ENCODE results near the gene PML. TPM values are rescaled to one million over a fixed set of nuclear protein-coding genes. Genes with fewer than 3 reads are reported as not detected.

The PML gene
- total and polyA plus RNA-seq, 9 of the 15 experiments (the other 6 are each of a cell fraction or from before 2014, with no cell fraction given): 5.0 to 50.7 (median 10.1) TPM

GRCh38 chr15:74035121-74036017 lies 40.9 kb downstream of the PML start:
- ChIA-PET CTCF (ENCODE audit: low intra/inter-chr PET ratio) (no interaction called here), POLR2A (interaction anchor here (0.8 to 1.0 kb wide), 2 partner anchors 8 to 10 kb away, joined by 3 to 5 read pairs; no protein-coding TSS in a partner anchor)
- Histone ChIP-seq H2AFZ (ENCODE audit: low read depth, low read length) (no peak overlapping the region), H3K36me3 (ENCODE audit: control insufficient read depth, insufficient read depth, low read length) (peaks cover 51% of the 10 kb centered on the region; the same call in 1 of the 3 replicates), H4K20me1 (replicated peaks; ENCODE audit: control insufficient read depth, insufficient read depth, low read length) (peaks cover 20% of the 10 kb centered on the region), H3K4me1 (replicated peaks in 1 of 2; ENCODE audit: control insufficient read depth in 2 of 2, insufficient read depth in 2 of 2, low read length in 2 of 2) (peaks cover 4 to 15% of the 10 kb centered on the region in 2 experiments; a peak in 3 of 5 replicates), H3K4me3 (no peak overlapping the region), H3K9ac (ENCODE audit: insufficient read depth in 1 of 2, low read depth in 2 of 2, low read length in 2 of 2) (no peak overlapping the region), H3K9me3 (replicated peaks; ENCODE audit: control insufficient read depth, insufficient read depth, low read depth, low read length) (no peaks in the 10 kb centered on the region), H3K79me2 (ENCODE audit: control insufficient read depth, insufficient read depth, low read length) (no peaks in the 10 kb centered on the region), H3K4me2 (ENCODE audit: insufficient read depth, low read length) (no peak overlapping the region), H3K27ac (ENCODE audit: extremely low read depth, low read depth, low read length) (no peak overlapping the region), H3K9me1 (ENCODE audit: control insufficient read depth, insufficient read depth, low read length) (peaks cover 3% of the 10 kb centered on the region), H3K27me3 (ENCODE audit: control insufficient read depth in 2 of 2, insufficient read depth in 2 of 2, low read length in 2 of 2) (peaks cover 0 to 6% of the 10 kb centered on the region in 2 experiments; a peak in 3 of 5 replicates)
- intact Hi-C loops (cut with micrococcal nuclease): loop anchor here (5.0 kb wide), 1 partner anchor 43 kb away; the partner anchor contains the start of genes PML and STOML1
- TF ChIP-seq IRF9 (tag; IDR thresholded peaks at IDR 0.05) (no peak), POLR2G (IDR thresholded peaks at IDR 0.05; ENCODE audit: low read depth, low read length) (no peak), NFATC3 (IDR thresholded peaks at IDR 0.05) (no peak), ZNF780A (CRISPR knock-in tag; IDR thresholded peaks at IDR 0.05) (no peak), ZNF280B (CRISPR knock-in tag; IDR thresholded peaks at IDR 0.05) (no peak)
- in situ Hi-C loops (cut with MboI): loop anchor here (5.0 kb wide), 1 partner anchor 58 kb away; no protein-coding TSS in a partner anchor
- ATAC-seq: no peak
- DNase-seq (ENCODE audit: extremely low read depth in 1 of 4, low spot score in 3 of 4): no peak
- FAIRE-seq: no peak
- no TSS peak for BruUV-seq (replicated peaks)
- WGBS (ENCODE audit: insufficient coverage, low coverage, missing lambda C conversion rate): 87% methylated on average over 20 of the region's 28 CpGs

Data from K562 (cell line).